ENCODE results near the gene LAMTOR1.

The LAMTOR1 gene

DNA sequence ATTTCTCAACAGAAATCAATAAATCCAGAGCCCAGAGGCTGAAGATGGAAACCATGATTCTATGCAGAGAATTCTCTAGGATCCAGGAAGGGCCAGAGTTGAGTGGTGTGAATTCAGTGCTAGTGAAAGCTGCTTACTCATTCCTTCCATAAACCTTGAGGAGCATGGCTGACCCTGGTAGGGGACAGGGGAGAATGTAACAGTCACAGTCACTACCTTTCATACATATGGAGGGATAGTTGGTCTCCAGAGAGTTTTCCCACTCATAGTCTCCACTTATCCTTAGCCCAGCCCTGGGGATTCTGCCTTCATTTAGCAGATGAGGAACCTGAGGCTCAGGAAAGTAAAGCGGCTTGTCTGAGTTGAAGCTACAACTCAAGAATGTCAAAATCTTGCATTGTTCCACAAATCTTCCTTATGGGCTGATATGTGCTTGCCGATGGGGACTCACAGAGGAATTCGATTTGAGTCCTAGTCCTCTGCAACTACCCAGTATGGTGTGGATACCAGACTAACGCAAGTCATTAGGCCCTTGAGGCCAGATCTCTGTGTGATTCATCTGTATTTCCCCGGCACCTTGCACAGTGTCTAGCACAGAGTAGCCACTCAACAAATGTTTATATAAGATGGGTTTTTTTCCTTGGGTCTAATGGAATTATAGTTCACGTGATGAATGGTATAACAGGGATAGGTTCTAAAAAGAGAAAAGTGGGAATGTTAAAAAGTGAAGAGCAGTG is 13.1 kb upstream of the LAMTOR1 start:
- DNase-seq, result no peak

DNA sequence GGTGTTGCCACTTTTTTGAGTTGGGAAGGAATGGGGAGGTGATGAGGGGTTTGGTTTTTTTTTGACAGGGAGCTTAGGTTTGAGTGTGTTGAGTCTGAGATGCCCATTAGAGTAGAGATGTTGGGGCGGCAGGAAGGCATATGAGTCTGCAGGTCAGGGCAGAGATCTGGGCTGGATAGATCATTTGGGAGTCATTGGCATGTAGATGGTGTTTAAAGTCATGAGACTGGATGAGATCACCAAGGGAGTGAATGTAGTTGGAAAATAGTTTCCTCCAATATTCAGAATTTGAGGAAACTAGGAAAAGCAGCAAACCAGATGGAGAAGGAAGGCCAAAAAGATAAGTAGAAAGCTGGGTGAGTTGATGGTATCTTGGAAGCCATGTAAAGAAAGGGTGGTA is 11.5 kb upstream of the LAMTOR1 start:
- no peak for DNase-seq

DNA sequence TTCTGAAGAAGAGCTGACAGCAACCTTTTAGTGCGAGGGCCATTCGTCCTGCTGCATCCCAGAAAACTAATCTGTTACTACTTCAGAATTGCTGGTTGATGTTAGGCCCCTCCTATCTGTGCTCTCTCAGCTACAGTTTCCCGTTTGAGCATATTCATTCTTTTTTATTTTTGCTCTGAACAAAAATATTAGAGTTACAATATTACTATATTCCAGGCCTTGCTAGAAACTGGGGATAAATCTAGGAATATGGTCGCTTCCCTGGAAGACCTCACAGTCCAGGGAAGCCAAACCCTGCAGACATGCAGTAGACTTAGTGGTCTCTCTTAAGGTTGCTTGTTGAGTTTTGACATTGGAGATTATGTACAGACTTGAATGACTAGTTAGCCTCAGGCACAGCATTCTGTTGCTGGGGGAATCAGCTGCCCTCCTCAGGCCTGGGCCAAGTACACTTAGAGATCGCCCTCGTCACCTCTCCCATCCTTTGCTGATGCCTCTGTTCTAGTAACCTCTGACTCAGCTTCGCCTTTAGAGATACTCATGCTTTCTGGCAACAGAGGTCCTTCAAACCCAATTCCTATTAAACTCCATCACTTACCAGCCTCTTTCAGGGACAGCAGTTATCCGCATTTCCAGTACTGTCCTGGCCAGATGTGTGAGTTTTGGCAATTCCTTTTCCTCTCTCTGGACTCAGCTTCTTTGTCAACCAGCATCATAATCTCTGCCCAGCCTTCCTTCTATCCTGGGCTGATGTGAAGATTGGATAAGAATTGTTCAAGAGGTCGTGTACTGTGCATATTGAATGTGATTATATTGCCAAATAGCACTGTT is 10.1 kb upstream of the LAMTOR1 start:
- DNase-seq, result no peak

DNA sequence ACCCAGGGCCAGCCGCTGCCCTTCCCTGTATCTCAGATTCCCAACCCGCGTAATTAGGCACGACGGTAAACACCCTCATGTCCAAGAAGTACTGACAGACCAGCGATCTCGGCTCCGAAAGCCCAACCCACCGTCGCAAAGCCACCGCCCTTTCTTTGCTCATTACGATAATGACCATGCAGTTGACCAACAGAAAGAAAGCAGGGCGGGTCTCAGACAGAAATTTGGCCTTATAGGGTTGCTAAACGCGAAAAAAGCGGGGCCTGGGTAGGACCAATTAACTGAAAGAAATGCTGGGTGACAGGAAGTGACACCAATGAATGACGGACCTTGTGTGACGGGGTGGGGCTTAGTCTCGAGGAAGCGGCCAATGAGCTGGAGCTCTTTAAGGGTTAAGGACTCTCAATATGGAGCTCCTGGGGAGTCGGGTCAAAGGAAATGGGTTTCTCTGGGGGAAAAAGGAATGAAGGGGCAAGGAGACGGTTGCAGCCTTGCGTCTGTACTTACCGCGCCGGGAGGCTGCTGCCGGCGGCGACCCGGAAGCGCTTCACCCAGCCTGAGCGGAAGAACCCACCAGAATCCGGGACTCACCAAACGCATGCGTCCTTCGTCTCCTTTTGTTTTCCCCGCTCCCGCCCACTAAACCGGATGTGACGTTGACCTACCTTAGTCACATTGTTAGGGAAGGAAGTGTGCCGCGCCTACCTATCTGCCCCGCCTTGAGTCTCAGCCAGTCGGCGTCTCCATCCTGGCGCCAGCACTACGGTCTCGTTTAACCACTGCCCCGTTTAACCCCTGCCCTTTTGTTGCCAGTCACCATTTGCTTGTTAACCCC is 9.3 kb upstream of the LAMTOR1 start, which contains the start of gene ANAPC15:
ANAPC15 (minus strand) TSS at position 553 of the 835 bp plus-strand sequence. CDS start 1,419 bp downstream, outside the sequence.
- DNase-seq, result peak; percentile 100

DNA sequence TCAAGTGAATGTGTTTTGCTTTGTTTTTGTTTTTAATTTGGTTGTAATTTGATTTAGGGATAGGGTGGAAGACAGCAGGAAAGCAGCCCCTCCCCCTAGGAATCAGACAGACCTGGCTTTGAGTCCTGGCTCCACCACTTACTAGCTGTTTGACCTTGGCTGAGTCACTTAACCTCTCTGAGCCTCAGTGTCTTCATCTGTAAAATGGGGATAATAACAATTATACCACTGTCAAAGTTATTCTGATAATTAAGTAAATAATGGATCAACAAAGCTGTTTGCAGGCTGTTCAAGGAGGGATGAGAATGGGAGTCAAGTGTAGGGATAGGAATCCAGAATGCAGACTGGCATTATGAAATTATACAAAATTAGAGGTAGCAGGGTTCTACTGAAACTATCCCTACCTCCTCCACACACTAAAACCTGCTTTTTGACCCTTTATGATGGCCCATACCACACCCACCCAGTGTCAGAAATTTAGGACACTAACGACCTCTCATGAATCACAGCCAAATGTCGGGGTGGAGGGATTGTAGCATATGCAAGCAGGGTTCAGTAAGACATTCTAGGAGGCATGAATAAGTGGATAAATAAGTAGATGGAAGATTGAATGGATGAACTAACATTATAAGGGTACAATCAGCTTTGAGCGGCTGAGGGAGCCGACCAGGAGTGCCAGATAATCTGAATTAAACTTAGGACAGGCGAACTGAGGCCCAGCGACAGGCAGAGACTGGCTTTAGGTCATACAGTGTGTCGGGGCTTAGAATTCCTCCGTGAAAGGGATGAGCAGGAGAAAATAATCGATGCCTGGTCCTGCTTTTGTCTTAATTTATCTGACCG is 8.4 kb upstream of the LAMTOR1 start:
- no peak for DNase-seq

DNA sequence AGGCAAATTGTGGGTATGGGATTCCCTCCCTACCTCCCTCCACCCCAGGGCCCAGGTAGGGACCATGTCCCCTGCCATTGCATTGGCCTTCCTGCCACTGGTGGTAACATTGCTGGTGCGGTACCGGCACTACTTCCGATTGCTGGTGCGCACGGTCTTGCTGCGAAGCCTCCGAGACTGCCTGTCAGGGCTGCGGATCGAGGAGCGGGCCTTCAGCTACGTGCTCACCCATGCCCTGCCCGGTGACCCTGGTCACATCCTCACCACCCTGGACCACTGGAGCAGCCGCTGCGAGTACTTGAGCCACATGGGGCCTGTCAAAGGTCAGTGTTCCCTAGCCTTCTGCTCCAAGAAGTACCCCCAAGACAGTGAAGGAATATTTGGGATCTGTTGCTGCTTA is 2.8 kb upstream of the LAMTOR1 start, which contains the start of gene TOMT:
TOMT (plus strand) TSS at position 37 of the 400 bp plus-strand sequence; CDS start at position 65, 28 bp downstream.
- DNase-seq, result no peak

DNA sequence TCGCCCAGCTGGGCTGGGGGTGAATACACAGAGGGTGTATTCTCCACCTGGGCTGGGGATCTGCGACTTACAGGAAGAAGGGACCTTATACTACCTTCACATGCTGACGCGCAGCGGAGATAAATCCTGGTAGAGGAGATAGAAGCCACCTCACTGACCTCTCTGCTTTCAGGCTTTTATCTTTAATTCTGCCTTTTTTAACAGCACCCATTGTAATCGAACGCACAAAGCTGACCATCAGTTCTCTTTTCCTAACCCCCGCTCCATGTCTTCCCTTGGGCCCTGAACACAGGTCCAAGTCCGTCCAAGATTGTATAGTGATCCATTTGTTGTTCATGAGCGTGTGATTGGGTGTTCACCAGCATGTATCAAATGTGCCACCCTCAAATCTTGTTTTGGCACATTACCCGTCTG is 664 bp upstream of the LAMTOR1 start:
- DNase-seq, result no peak

DNA sequence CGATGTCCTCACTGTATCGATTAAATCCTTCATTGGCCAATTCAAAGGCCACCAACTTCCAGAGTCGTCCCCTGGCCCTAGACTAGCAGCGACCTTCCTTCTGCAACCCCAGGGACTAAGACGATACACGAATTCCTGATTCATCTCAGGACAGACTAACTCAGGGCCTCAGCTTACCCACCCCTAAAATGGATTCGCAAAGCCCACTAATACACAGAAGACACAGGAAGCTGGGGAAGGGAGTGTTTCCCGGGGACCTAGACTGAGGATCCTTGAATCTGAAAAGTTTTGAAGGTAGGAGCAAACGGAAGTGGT is 509 bp downstream of the LAMTOR1 start:
- DNase-seq, result peak; percentile 67

DNA sequence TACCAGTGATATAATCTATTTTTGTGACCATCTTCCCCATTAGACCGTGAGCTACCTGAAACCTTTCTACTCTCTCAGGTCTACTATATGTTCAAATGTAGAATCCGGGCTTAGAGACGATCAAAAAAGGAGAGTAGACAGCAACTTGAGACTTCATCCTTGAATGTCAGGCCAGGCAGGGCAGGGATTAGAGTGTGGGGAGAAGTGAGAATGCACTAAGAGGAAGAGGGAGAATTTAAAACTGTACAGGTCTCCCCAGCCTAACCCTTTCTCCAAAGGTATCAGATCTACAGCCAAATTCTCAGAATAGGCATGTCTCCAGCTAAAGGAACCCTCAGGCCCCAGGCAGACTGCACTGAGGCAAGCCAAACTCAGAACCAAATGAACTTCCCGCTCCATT is 935 bp downstream of the LAMTOR1 start:
- DNase-seq, result no peak

DNA sequence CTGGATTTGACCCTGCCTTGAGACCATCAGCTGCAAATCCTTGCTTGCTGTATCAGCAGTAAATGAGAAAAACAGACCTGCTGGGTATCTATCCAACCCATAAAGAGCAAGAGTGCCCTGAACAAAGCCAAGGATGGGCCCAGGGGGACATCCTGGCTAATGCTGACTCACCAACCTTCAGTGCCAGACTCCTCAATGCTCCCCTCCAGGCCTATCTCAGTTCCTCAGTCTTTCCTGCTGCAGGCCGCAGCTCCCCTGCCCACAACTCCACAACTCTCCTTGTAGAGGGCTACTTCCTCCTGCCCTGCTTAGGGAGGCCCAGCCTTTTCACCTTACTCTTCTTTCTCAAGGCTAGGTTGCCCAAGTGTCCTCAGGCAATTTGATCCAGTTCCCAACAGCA is 2.6 kb downstream of the LAMTOR1 start:
- DNase-seq, result peak; percentile 89

DNA sequence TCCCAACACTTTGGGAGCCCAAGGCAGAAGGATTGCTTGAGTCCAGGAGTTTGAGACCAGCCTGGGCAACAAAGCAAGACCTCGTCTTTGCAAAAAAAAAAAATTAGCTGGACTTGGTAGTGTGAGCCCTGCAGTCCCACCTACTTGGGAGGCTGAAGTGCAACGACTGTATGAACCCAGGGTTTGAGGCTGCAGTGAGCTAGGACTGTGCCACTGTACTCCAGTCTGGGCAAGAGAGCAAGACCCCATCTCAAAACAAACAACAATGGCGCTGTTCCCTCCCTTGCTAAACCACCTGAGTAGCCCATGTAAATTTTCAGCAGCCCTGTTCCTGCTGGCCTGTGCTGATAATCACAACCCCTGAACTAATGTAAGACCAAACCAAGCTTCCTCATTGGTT is 3.1 kb downstream of the LAMTOR1 start:
- DNase-seq, result no peak

DNA sequence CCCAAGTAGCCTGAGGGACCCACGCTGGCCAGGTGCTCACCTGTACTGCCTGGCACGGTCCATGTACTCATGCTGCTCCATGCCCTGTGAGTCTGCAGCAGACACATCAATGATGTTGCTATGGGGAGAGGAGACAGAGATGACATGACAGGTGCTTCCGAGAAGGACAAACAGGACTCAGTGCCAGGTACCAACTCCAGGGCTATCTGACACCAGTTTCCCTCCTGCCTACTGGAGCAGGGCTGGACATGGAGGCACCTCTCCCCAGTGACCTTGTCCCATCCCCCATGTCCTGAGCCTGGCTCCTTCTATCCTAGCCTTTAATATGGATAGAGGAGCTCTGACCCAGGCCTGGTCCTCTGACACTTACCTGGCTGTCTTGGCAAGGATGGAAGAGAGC is 4.4 kb downstream of the LAMTOR1 start:
- DNase-seq, result no peak

DNA sequence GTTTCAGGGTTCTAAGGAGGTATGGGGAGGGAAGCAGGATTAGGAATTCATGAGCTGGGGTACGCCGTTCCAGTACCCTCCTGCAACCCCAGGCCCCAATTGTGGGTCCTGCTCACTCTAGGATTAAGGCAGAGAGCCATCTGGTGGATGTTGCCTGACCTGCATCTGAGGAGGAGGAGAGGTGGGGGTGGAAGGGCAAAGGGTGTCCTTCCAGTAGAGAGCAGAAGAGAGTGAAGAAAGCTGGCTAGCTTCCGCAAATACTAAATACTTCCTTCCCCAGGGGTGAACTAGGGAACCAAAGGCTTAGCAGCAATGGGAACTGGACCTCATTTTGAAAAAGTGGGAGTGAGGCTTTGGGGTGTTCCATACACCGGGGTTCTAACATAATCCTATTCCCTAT is 11.8 kb downstream of the LAMTOR1 start:
- peak; percentile 90 for DNase-seq

DNA sequence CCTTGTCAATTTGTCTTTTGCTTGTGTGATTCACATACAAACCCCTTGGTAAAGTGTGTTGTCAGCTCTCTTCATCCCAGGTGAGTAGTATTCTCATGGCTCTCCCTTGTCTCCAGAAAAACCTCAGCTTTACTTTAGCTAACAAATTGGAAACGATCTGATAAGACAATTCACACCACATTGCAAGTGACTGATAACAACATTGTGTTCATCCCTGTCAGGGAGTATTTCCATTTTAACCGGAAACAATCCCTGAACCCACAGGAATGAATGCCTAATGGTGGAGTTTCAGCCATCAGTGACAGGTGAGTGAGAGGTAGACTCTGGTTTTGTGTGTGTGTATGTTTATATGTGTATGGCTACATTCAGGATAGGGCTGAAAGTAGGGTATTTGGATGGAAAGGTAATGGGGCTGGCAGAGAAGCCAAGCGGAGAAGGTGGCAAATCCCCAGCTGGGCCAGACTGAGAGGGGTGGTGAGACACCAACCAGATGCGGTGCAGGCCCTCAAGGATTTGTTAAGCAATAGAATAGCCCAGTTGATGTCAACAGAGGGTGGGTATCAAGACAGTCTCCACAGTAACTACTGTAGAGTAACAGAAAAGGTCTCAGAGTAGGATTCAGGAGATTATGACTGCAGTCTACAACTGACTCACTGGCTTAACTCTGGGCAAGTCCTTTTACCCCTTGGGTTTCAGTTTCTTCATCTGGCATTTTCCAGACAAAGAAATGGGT is 14.9 kb downstream of the LAMTOR1 start:
- DNase-seq, result no peak

DNA sequence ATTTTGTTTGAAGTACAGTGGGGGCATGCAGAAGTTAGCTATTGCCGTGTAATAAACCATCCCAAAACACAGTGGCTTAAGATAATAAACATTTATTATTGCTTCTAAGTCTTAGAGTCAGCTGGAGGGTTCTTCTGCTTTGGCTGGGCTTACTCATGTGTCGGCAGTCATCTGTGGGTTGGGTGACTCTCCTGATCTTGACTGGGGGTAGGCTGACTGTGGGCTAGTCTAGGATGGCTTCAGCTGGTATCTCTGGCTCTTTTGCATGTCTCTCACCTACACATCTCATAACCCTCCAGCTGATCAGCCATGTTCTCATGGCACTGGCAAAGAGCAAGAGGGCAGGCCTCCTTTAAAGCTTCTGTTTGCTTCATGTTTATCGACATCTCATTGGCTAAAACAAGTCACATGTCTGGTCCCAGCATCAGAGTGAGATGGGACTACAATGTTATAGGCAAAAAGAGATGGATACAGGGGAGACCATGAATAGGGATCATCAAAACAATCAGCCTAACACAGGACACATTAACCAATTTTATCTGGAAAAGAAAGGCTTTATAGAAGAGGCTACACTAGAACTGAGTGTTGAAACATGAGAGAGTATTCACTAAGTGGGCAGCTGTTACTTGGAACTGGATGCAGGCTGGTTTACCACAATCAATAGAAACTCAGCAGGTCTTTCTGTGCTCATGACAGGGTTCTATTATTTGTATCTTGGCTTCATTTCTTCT is 17.3 kb downstream of the LAMTOR1 start:
- DNase-seq, result no peak

DNA sequence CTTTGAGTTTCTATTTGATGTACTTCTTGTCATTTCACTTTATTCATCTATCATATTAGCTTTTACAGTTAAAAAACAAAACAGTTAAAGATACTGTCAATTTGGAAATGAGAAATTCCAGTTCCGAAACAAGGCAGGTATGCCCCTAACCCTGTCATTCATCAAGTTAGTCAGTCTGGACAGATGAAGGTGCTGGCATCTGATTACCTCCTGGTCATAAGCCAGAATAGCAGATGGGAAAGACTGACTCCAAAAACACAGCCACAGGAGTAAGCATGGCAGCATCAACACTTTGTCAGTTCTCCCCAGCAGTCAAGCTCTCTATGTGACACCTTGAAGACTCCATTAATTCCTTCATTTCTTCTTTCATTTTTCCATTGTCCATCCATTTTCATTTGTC is 18.1 kb downstream of the LAMTOR1 start:
- no peak for DNase-seq

DNA sequence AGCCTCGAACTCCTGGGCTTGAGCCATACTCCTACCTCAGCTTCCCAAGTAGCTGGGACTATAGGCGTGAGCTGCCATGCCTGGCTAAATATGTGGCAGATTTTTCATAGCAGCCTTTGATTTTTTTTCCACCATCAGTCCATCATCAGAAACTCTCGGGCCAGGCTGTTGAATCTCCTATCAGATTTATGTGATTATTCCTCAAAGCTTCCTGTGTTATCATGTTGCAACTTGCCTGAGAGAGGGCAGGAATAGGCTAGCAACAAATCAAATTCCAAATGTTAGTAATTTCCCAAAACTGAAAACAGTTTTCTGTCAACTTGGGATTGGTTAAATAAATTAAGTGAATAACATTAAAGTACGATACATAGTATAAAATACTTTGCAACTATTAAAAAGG is 19.0 kb downstream of the LAMTOR1 start:
- no peak for DNase-seq

DNA sequence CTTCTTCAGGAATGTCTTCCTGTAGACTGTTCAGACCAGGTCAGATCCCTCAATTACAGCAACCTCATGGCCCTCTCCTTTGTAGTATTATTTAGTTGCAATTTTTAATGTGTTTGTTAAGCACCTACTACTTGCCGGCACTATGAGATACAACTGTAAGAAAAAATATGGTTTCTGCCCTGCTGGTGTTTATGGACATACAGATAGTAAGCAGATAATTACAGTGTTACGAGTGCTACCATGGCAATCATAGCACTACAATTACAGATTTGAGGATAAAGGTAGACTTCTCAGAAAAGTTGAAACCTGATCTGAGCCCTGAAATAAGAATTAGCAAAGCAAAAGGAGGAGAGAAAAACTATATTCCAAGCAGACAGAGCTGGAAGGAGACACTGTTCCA is 19.7 kb downstream of the LAMTOR1 start:
- DNase-seq, result no peak

DNA sequence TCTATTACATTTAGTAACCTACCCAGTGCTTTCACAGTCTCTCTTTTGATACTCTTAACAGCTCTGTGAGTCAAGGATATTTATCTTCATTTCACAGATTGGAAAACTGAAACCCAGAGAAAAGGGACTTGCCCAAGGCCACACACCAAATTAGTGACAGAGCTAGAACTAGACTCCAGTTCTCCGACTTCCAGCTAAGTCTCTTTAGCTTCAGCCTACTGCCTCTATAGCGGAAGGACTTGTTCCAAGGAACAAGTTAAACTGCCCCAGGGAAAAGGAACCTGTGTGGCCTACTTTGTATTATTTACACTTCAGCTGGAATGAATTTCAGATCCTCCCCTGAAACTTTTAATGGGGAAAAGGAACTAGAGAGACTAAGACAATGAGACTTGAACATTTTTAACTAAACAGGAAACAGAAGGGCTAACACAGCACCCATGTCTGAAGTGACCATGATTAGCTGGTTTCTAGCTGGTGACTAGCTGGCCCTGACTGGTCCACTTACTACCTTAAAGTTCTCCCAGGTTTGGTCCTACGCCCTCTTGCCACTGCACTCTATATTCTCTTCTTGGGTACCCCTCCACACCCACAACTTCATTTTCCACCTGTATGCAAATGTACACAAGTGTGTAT is 21.2 kb downstream of the LAMTOR1 start:
- no peak for DNase-seq

DNA sequence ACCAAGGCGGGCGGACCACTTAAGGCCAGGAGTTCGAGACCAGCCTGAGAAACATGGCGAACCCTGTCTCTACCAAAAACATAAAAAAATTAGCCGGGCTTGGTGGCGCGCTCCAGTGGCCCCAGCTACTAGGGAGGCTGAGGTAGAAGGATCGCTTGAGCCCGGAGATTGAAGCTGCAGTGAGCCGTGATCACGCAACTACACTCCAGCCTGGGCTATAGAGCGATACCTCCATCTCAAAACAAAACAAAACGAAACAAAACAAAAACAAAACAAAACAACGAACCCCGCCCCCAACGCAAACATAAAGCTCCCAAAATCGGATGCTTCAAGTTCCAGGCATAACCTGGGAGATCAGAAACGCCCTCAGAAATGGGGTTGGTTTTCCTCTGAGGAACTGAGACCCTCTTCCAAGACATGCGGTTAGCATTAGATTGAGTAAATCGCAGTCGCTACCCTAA is 21.9 kb downstream of the LAMTOR1 start:
- no peak for DNase-seq

Data from KG1 (cell line).